Endothelial cell of umbilical vein (primary cell): ENCODE results near the gene PALD1. TPM values are rescaled to one million over a fixed set of nuclear protein-coding genes. Genes with fewer than 3 reads are reported as not detected.

Experiments
- BruUV-seq: library from RNA; stranded (reverse); fragments of 400-500 nt; replicated peaks from 2 replicates; lab custom pipeline; 2021; lab: Mats Ljungman, UMichigan
- CTCF ChIA-PET: fragments of 300-600, 350-600 bp; sonication (Branson Sonifier 250); formaldehyde crosslinking; loops from one replicate; lab custom pipeline; 2021; ENCODE audit warnings: antibody characterized with exemption, inconsistent platforms; lab: Charles Lee
- POLR2A ChIA-PET: fragments of 300-600, 350-600 bp; sonication (Branson Sonifier 250); formaldehyde crosslinking; loops from one replicate; lab custom pipeline; 2021; ENCODE audit warnings: antibody characterized with exemption, inconsistent platforms; lab: Charles Lee
- DNase-seq: peaks from one replicate; pipeline ENCODE4 v3.0.0-alpha.2; 2011; ENCODE audit warnings: low read depth, low spot score
- FAIRE-seq: peaks from 2 replicates; lab custom pipeline; 2011; peaks lifted over from hg19 to GRCh38; lab: Jason Lieb, UNC
- H2AFZ ChIP-seq: 2 replicates; pipeline ENCODE4 v1.6.0; 2012; ENCODE audit warnings: low read depth, low read length, control low read depth, inconsistent platforms
- H3K27ac ChIP-seq: 2 replicates; pipeline ENCODE4 v1.5.1; 2011; ENCODE audit warnings: low read depth, mild to moderate bottlenecking, control low read depth, low read length, moderate library complexity; ENCODE audit not compliant: insufficient read depth
- H3K27me3 ChIP-seq, 2 experiments: 2 replicates each; pipeline versions ENCODE4 v1.6.0 to v1.6.1; 2011; ENCODE audit warnings: low read length in 2 of 2, mixed read lengths in 1 of 2; ENCODE audit not compliant: control insufficient read depth in 2 of 2, insufficient read depth in 2 of 2
- H3K36me3 ChIP-seq, 2 experiments: 2 replicates in 1 of 2; 3 replicates in 1 of 2; pipeline ENCODE4 v1.5.1; 2011; ENCODE audit warnings: low read length in 2 of 2, mild to moderate bottlenecking in 1 of 2, moderate library complexity in 1 of 2; ENCODE audit not compliant: control insufficient read depth in 2 of 2, insufficient read depth in 2 of 2; ENCODE audit errors: extremely low read depth in 1 of 2
- H3K4me1 ChIP-seq: 3 replicates; pipeline ENCODE4 v1.5.1; 2011; ENCODE audit warnings: mild to moderate bottlenecking, low read length; ENCODE audit not compliant: control insufficient read depth, insufficient read depth; ENCODE audit errors: extremely low read depth
- H3K4me2 ChIP-seq: 2 replicates; pipeline ENCODE4 v1.6.1; 2011; ENCODE audit warnings: low read length, control low read depth, mixed read lengths; ENCODE audit not compliant: insufficient read depth
- H3K4me3 ChIP-seq, 3 experiments: fragments of 200-600 bp in 1 of 3; sonication (generic), shearing (Covaris generic) in 1 of 3; replicated peaks in 1 of 3; 2 replicates each; pipeline ENCODE4 v1.5.1; 2011 to 2016; ENCODE audit warnings: control low read depth in 3 of 3, low read length in 3 of 3, mild to moderate bottlenecking in 2 of 3, inconsistent platforms in 1 of 3, low read depth in 1 of 3, moderate library complexity in 1 of 3; ENCODE audit not compliant: insufficient read depth in 1 of 3
- H3K79me2 ChIP-seq: 2 replicates; pipeline ENCODE4 v1.6.0; 2012; ENCODE audit warnings: low read length, inconsistent platforms; ENCODE audit not compliant: control insufficient read depth, insufficient read depth
- H3K9ac ChIP-seq: replicated peaks from 2 replicates; pipeline ENCODE3; 2011; ENCODE audit warnings: low read length, control low read depth; ENCODE audit not compliant: insufficient read depth; ENCODE audit errors: extremely low read depth
- H3K9me1 ChIP-seq: replicated peaks from 3 replicates; pipeline ENCODE4 v1.6.0; 2011; ENCODE audit warnings: mild to moderate bottlenecking, low read length; ENCODE audit not compliant: control insufficient read depth, insufficient read depth; ENCODE audit errors: extremely low read depth
- H3K9me3 ChIP-seq: replicated peaks from 2 replicates; pipeline ENCODE4 v1.5.1; 2012; ENCODE audit warnings: low read length, inconsistent platforms; ENCODE audit not compliant: control insufficient read depth, insufficient read depth
- H4K20me1 ChIP-seq: replicated peaks from 2 replicates; pipeline ENCODE3; 2011; ENCODE audit warnings: mild to moderate bottlenecking, low read length; ENCODE audit not compliant: control insufficient read depth, insufficient read depth; ENCODE audit errors: extremely low read depth
- CTCF ChIP-seq, 2 donors: IDR thresholded peaks; 1 replicate in 1 of 2; 2 replicates in 1 of 2; pipeline ENCODE4 v1.5.1; 2011; ENCODE audit warnings: low read length in 2 of 2, mild to moderate bottlenecking in 2 of 2, moderate library complexity in 2 of 2, control low read depth in 1 of 2, inconsistent platforms in 1 of 2, low read depth in 1 of 2; ENCODE audit not compliant: insufficient read depth in 1 of 2; ENCODE audit errors: extremely low read depth in 1 of 2
- EZH2 ChIP-seq: IDR thresholded peaks from 2 replicates; pipeline ENCODE4 v1.6.1; 2012; ENCODE audit warnings: borderline replicate concordance, low read depth, mild to moderate bottlenecking, moderate library complexity, low read length, inconsistent platforms; ENCODE audit not compliant: severe bottlenecking
- FOS ChIP-seq: IDR thresholded peaks from 2 replicates; pipeline ENCODE4 v1.6.1; 2011; ENCODE audit warnings: mild to moderate bottlenecking, low read length, moderate library complexity, borderline replicate concordance; ENCODE audit not compliant: insufficient read depth
- GATA2 ChIP-seq: IDR thresholded peaks from 2 replicates; pipeline ENCODE4 v1.7.0; 2011; ENCODE audit warnings: low read depth, mild to moderate bottlenecking, moderate library complexity, mixed read lengths, low read length; ENCODE audit not compliant: insufficient read length, insufficient read depth
- JUN ChIP-seq: IDR thresholded peaks from 2 replicates; pipeline ENCODE4 v1.6.1; 2011; ENCODE audit warnings: borderline replicate concordance, low read depth; ENCODE audit not compliant: insufficient read length, insufficient read depth
- MAX ChIP-seq: IDR thresholded peaks from 2 replicates; pipeline ENCODE4 v1.6.1; 2011; ENCODE audit not compliant: insufficient read depth, insufficient read length
- MYC ChIP-seq: IDR thresholded peaks from one replicate; pipeline ENCODE4 v1.6.1; 2011; ENCODE audit warnings: mild to moderate bottlenecking, low read depth, low read length
- dilution Hi-C: fragments of 300-500 bp; cut with MboI; formaldehyde crosslinking; loops from one replicate; pipeline ENCODE4 v1.15.0; 2019; ENCODE audit warnings: low sequenced_read_pairs; ENCODE audit not compliant: extremely low pct_ligation_motif_present
- intact Hi-C: fragments of 100-400 bp; cut with micrococcal nuclease; formaldehyde crosslinking; loops from one replicate; pipeline ENCODE4 v1.10.0; 2022
- polyA plus RNA-seq, 4 experiments: library from polyadenylated mRNA; depleted of rRNA in 3 of 4; stranded (reverse) in 3 of 4; unstranded in 1 of 4; fragments of >200 nt; gene quantifications; 2 replicates each; pipeline versions ENCODE4 v1.2.1 to v1.2.3, GENCODE V29; 2011 to 2012; ENCODE audit warnings: missing spikeins in 1 of 4
- total RNA-seq: library from RNA; stranded (reverse); gene quantifications from 2 replicates; pipeline ENCODE4 v1.2.3, GENCODE V29; 2021

PALD1 gene
- total and polyA plus RNA-seq, 2 donors (not counting 3 experiments of a cell fraction or from before 2014, with no cell fraction given): 16.6 to 73.3 TPM

- DNase-seq: peak; percentile 31
- dilution Hi-C loops (no loop called here), intact Hi-C loops (loop anchor here (1.0 to 2.0 kb wide), 2 partner anchors 32 to 73 kb away; partner anchors contain the start of gene EIF4EBP2)
- Histone ChIP-seq H3K4me1 (peaks cover 42% of the 10 kb centered on the region), H3K36me3 (no peaks in the 10 kb centered on the region), H3K79me2 (peaks cover 3% of the 10 kb centered on the region), H3K27me3 (peaks cover 0 to 4% of the 10 kb centered on the region in 2 experiments), H3K27ac (no peak overlapping the region), H3K9me3 (no peaks in the 10 kb centered on the region), H3K9me1 (no peaks in the 10 kb centered on the region), H3K4me2 (peak overlapping the region; percentile 74), H2AFZ (peak overlapping the region; percentile 82), H4K20me1 (no peaks in the 10 kb centered on the region), H3K9ac (peak overlapping the region; percentile 58), H3K4me3 (peak overlapping the region in 2 of 3 experiments; percentile 35 to 71)
- TF ChIP-seq GATA2 (no peak), MYC (peak; percentile 63), JUN (peak; percentile 16), MAX (peak; percentile 95)
- ChIA-PET CTCF (interaction anchor here (1.1 to 2.9 kb wide), 4 partner anchors 17 to 256 kb away, joined by 5 to 16 read pairs (median 7); no protein-coding TSS in a partner anchor), POLR2A (no interaction called here)
- peak; percentile 8 for FAIRE-seq
- BruUV-seq: no TSS peak
Observed at GRCh38 chr10:70477661-70478162, 855 bp upstream of the PALD1 start.

- peak overlapping the region; percentile 74 for H3K4me2 ChIP-seq
- no peak for DNase-seq
- CTCF ChIA-PET: interaction anchor here (1.0 to 2.0 kb wide), 2 partner anchors 18 to 258 kb away, joined by 6 to 7 read pairs; no protein-coding TSS in a partner anchor
Observed at GRCh38 chr10:70479165-70479581, 606 bp downstream of the PALD1 start.

More at GRCh38 chr10:70479165-70479581, 606 bp downstream of the PALD1 start:
- H3K27ac ChIP-seq: no peak overlapping the region
- no peaks in the 10 kb centered on the region for H3K9me1 ChIP-seq
- H3K79me2 ChIP-seq: peaks cover 3% of the 10 kb centered on the region
- TSS peak; percentile 43 for BruUV-seq
- no peaks in the 10 kb centered on the region for H3K36me3 ChIP-seq
- intact Hi-C loops (loop anchor here (2.0 kb wide), 1 partner anchor 74 kb away; the partner anchor contains the start of gene EIF4EBP2), dilution Hi-C loops (no loop called here)
- no peaks in the 10 kb centered on the region for H4K20me1 ChIP-seq
- peaks cover 0 to 2% of the 10 kb centered on the region in 2 experiments for H3K27me3 ChIP-seq
- H2AFZ ChIP-seq: peak overlapping the region; percentile 82
- H3K9me3 ChIP-seq: no peaks in the 10 kb centered on the region
- H3K9ac ChIP-seq: peak overlapping the region; percentile 58
- peak overlapping the region; percentile 35 to 71 (median 36) for H3K4me3 ChIP-seq
- POLR2A ChIA-PET: no interaction called here
- peaks cover 44% of the 10 kb centered on the region for H3K4me1 ChIP-seq
- TF ChIP-seq CTCF (IDR thresholded peaks at IDR 0.05; ENCODE audit: extremely low read depth in 1 of 2, insufficient read depth in 1 of 2, low read depth in 1 of 2, low read length in 2 of 2) (no peak), FOS (no peak), EZH2 (no peak), GATA2 (no peak), JUN (no peak), MAX (no peak)
- no peak for FAIRE-seq
